Measurements from ENCODE around the gene TIAM1.

The TIAM1 gene

DNA sequence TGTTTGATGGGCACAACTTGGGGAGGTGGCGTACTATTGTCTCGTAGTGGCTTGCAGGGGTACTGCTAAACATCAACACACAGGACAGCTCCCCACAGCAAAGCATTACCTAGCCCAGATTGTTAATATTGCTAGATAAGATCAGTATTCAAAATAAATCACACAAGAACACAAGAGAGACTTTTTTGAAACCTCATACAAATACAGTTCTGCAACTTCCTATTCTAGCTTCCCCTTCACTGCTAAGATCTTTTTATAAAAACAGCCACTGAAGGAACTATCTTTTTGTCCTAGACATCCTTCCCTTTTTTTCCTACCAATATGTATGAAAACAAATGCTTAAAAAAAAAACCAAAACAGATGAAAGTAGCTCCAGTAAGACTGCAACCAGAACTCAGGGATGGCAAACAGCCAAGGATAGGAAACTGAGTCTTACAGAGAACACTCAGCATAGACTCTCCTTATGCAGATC lies 167.9 kb downstream of the TIAM1 start:
- Histone ChIP-seq H2AFZ (no peak overlapping the region), H3K4me1 (no peaks in the 10 kb centered on the region), H3K9me3 (ENCODE audit: control insufficient read depth, low read length) (no peaks in the 10 kb centered on the region), H3K27ac (no peak overlapping the region), H3K27me3 (ENCODE audit: control insufficient read depth, insufficient read depth, low read length) (no peaks in the 10 kb centered on the region), H3K4me3 (ENCODE audit: low read depth, low read length) (no peak overlapping the region), H3K9ac (no peak overlapping the region), H3K79me2 (no peaks in the 10 kb centered on the region), H3K36me3 (ENCODE audit: control insufficient read depth, insufficient read depth, low read length) (no peaks in the 10 kb centered on the region), H3K4me2 (ENCODE audit: low read length) (no peak overlapping the region)
- TF ChIP-seq, protein P1, sequence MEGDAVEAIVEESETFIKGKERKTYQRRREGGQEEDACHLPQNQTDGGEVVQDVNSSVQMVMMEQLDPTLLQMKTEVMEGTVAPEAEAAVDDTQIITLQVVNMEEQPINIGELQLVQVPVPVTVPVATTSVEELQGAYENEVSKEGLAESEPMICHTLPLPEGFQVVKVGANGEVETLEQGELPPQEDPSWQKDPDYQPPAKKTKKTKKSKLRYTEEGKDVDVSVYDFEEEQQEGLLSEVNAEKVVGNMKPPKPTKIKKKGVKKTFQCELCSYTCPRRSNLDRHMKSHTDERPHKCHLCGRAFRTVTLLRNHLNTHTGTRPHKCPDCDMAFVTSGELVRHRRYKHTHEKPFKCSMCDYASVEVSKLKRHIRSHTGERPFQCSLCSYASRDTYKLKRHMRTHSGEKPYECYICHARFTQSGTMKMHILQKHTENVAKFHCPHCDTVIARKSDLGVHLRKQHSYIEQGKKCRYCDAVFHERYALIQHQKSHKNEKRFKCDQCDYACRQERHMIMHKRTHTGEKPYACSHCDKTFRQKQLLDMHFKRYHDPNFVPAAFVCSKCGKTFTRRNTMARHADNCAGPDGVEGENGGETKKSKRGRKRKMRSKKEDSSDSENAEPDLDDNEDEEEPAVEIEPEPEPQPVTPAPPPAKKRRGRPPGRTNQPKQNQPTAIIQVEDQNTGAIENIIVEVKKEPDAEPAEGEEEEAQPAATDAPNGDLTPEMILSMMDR (IDR thresholded peaks at IDR 0.05): no peak

DNA sequence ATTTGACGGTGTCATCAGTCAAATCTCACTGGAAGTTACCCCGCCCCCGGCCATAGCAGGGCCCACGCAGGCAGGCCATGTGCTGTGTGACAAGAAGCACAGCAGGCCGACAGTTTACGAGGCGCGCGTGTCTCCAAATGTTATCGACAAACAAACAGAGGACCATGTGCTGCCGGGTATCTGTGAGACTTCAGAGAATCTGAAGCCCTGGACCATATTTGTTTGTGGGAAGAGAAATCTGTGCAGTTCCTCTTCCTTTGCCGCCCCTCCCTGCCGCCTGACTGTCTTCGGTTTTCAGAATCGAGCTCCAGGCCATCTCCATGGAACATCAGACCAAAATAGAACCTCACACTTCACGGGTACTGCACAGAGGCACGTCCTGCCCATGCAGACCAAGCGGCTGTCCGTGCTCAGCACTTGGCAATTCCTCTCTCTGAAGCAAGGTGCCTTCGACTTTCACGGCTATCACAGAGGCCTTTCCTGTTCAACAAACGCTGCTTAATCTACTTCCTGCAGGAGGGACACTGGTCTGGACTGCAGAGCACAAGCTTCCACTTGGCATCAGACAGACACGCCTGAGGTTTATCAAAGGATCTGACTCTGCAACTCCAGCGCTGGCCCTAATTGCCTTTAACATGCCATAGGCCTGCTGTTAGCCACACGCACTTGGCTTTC lies 170.0 kb downstream of the TIAM1 start:
- H3K27me3 ChIP-seq (ENCODE audit: control insufficient read depth, insufficient read depth, low read length): no peaks in the 10 kb centered on the region
- H3K9me3 ChIP-seq (ENCODE audit: control insufficient read depth, low read length): no peaks in the 10 kb centered on the region
- H2AFZ ChIP-seq: no peak overlapping the region
- H3K27ac ChIP-seq: peak overlapping the region; percentile 24
- H3K79me2 ChIP-seq: no peaks in the 10 kb centered on the region
- TF ChIP-seq, protein P1 (IDR thresholded peaks at IDR 0.05): no peak
- H3K4me2 ChIP-seq (ENCODE audit: low read length): no peak overlapping the region
- H3K9ac ChIP-seq: no peak overlapping the region
- H3K4me3 ChIP-seq (ENCODE audit: low read depth, low read length): no peak overlapping the region
- no peaks in the 10 kb centered on the region for H3K36me3 ChIP-seq (ENCODE audit: control insufficient read depth, insufficient read depth, low read length)
- H3K4me1 ChIP-seq: no peaks in the 10 kb centered on the region

DNA sequence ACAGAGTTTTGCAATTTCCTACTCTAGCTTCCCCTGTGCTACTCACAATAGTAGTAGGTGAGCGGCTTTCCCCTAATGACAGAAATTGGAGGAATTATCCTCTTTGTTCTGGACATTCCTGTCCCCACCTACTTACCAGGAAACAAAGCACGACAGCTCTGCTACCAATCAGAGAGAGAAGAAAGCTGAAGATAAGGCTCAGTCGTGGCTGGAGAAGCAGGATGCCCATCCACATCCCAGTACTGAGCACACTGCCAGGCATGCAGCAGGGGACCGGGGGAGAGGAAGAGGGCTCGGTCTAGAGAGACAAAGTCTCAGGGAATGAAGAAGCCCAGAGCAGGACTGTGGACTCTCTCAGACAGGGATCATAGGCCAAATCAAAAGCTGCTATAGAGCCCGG lies 171.7 kb downstream of the TIAM1 start:
- H3K4me2 ChIP-seq (ENCODE audit: low read length): no peak overlapping the region
- no peaks in the 10 kb centered on the region for H3K79me2 ChIP-seq
- no peaks in the 10 kb centered on the region for H3K27me3 ChIP-seq (ENCODE audit: control insufficient read depth, insufficient read depth, low read length)
- H3K9ac ChIP-seq: no peak overlapping the region
- H3K36me3 ChIP-seq (ENCODE audit: control insufficient read depth, insufficient read depth, low read length): no peaks in the 10 kb centered on the region
- TF ChIP-seq, protein P1 (IDR thresholded peaks at IDR 0.05): no peak
- H3K4me1 ChIP-seq: no peaks in the 10 kb centered on the region
- H3K27ac ChIP-seq: no peak overlapping the region
- H3K9me3 ChIP-seq (ENCODE audit: control insufficient read depth, low read length): no peaks in the 10 kb centered on the region
- H3K4me3 ChIP-seq (ENCODE audit: low read depth, low read length): no peak overlapping the region
- H2AFZ ChIP-seq: no peak overlapping the region

DNA sequence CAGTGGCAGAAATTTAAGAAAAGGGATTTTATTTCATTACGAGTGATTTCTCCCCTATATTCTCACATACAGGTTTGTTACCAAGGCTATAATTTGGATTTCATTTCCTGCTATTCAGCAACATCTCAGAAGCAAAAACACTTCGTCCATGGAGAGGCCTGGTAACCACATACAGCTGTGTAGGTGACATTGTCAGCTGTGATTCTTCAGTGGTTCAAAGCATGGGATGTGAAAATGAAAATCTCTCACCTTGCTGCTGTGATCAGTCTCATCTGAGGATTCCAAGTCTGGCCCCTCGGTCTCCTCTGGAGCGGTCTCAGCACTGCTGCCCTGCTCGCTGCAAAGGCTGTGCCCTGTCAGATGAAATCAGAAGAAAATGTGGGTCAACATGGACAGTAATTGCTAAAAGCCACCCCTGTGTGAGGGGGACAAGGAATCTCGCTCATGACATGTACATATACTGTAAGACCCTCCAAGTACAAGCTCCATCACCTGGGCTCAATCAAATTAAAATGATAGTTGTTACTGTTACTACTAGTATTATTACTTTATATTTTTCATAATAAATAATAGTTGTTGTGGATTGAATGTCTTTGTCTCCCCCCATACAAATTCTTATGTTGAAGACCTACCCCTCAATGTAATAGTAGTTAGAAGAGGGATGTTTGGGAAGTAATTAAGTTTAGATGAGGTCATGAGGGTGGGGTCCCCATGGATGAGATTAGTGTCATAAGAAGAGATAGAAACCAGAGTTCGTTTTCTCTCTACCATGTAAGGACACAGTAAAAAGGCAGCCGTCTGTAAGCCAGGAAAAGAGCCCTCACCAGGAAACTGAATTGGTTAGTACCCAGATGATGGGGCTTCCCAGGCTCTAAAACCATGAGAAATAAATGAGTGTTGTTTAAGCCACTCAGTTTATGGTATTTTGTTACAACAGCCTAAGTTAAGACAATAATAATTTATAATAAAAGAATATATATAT lies 179.1 kb downstream of the TIAM1 start:
- H3K9ac ChIP-seq: no peak overlapping the region
- no peak overlapping the region for H3K4me3 ChIP-seq (ENCODE audit: low read depth, low read length)
- H3K27ac ChIP-seq: no peak overlapping the region
- H3K36me3 ChIP-seq (ENCODE audit: control insufficient read depth, insufficient read depth, low read length): no peaks in the 10 kb centered on the region
- no peaks in the 10 kb centered on the region for H3K9me3 ChIP-seq (ENCODE audit: control insufficient read depth, low read length)
- no peaks in the 10 kb centered on the region for H3K4me1 ChIP-seq
- H3K27me3 ChIP-seq (ENCODE audit: control insufficient read depth, insufficient read depth, low read length): no peaks in the 10 kb centered on the region
- TF ChIP-seq, protein P1 (IDR thresholded peaks at IDR 0.05): no peak
- H3K79me2 ChIP-seq: no peaks in the 10 kb centered on the region
- H2AFZ ChIP-seq: no peak overlapping the region
- H3K4me2 ChIP-seq (ENCODE audit: low read length): no peak overlapping the region
